Neural progenitor cell (in vitro differentiated cells): ENCODE measurements around the gene TMPRSS11D.

Experiments
- CTCF ChIP-seq: fragments of 200-600 bp; sonication (generic); IDR thresholded peaks from 2 replicates; pipeline ENCODE4 v1.5.1; 2017; ENCODE audit warnings: antibody characterized with exemption, mild to moderate bottlenecking
- EZH2 ChIP-seq: fragments of 200-600 bp; sonication (generic); IDR thresholded peaks from 2 replicates; pipeline ENCODE4 v1.6.1; 2017; ENCODE audit warnings: antibody characterized with exemption, mild to moderate bottlenecking, moderate library complexity
- EZH2phosphoT487 ChIP-seq: fragments of 200-600 bp; sonication (generic); IDR thresholded peaks from 2 replicates; pipeline ENCODE4 v1.6.1; 2017; ENCODE audit warnings: antibody characterized with exemption

- TF ChIP-seq CTCF (no peak), EZH2 (no peak), EZH2phosphoT487 (no peak)
Observed at GRCh38 chr4:67926485-67926884, 42.7 kb upstream of the TMPRSS11D start.
